T-cell (primary cell): ENCODE measurements around the gene SMG6. TPM values are rescaled to one million over a fixed set of nuclear protein-coding genes. Genes with fewer than 3 reads are reported as not detected.
A peak's percentile ranks its signal among the peaks of the same experiment; 100 is the strongest.

Experiments used
- ATAC-seq, 4 experiments: fragments of 200-7000 bp in 3 of 4; fragments of 150-1000 bp in 1 of 4; cut with Tn5 transposase; replicated peaks in 1 of 4; 1 replicate in 3 of 4; 2 replicates in 1 of 4; pipeline ENCODE4 v1.10.0; 2021; ENCODE audit warnings: moderate library complexity in 3 of 4, mild to moderate bottlenecking in 2 of 4, moderate number of reproducible peaks in 1 of 4
- CTCF ChIA-PET, 2 donors: fragments of 300-600 bp; sonication (Branson Sonifier 250); formaldehyde crosslinking; loops; one replicate each; lab custom pipeline; 2022; ENCODE audit warnings: antibody characterized with exemption in 2 of 2; lab: Charles Lee
- POLR2A ChIA-PET, 2 donors: fragments of 300-600 bp; sonication (Branson Sonifier 250); formaldehyde crosslinking; loops; one replicate each; lab custom pipeline; 2022; ENCODE audit warnings: antibody characterized with exemption in 2 of 2; lab: Charles Lee
- DNase-seq, 35 experiments: peaks; one replicate each; pipeline versions ENCODE4 v3.0.0 to v3.0.0-alpha.2; 2013 to 2023
- H3K27ac ChIP-seq: one replicate; pipeline ENCODE4 v1.5.1; 2013; ENCODE audit warnings: low read length
- H3K27me3 ChIP-seq, 2 experiments: replicated peaks in 1 of 2; 1 replicate in 1 of 2; 2 replicates in 1 of 2; pipeline versions ENCODE4 v1.6.1 to v1.7.0; 2013; ENCODE audit warnings: low read length in 1 of 2, mixed read lengths in 1 of 2; ENCODE audit not compliant: control insufficient read depth in 2 of 2, insufficient read depth in 2 of 2; ENCODE audit errors: extremely low read depth in 1 of 2
- H3K36me3 ChIP-seq, 2 donors: 1 replicate in 1 of 2; 2 replicates in 1 of 2; pipeline versions ENCODE4 v1.6.1 to v1.7.0; 2013; ENCODE audit warnings: low read length in 1 of 2; ENCODE audit not compliant: control insufficient read depth in 2 of 2, insufficient read depth in 1 of 2; ENCODE audit errors: extremely low read depth in 1 of 2
- H3K4me1 ChIP-seq, 2 experiments: 1 replicate in 1 of 2; 2 replicates in 1 of 2; pipeline versions ENCODE4 v1.6.1 to v1.7.0; 2013; ENCODE audit warnings: low read length in 2 of 2, mixed read lengths in 1 of 2; ENCODE audit not compliant: insufficient read depth in 2 of 2, control insufficient read depth in 1 of 2; ENCODE audit errors: extremely low read depth in 1 of 2
- H3K4me3 ChIP-seq, 2 donors: 1 replicate in 1 of 2; 2 replicates in 1 of 2; pipeline versions ENCODE4 v1.5.1 to v1.7.0; 2013; ENCODE audit warnings: mild to moderate bottlenecking in 2 of 2, low read length in 1 of 2, moderate library complexity in 1 of 2; ENCODE audit not compliant: control insufficient read depth in 1 of 2; ENCODE audit errors: extremely low read depth in 1 of 2
- H3K9me3 ChIP-seq: 2 replicates; pipeline ENCODE4 v1.7.0; 2013
- H3K27ac Mint-ChIP-seq, 2 donors: one replicate each; pipeline ENCODE4 v1.8.0; 2020 to 2021; ENCODE audit warnings: mild to moderate bottlenecking in 2 of 2, mixed read lengths in 2 of 2
- H3K27me3 Mint-ChIP-seq, 2 donors: one replicate each; pipeline ENCODE4 v1.8.0; 2021 to 2022; ENCODE audit warnings: mixed read lengths in 2 of 2
- H3K36me3 Mint-ChIP-seq: one replicate; pipeline ENCODE4 v1.8.0; 2021; ENCODE audit warnings: mixed read lengths
- H3K4me1 Mint-ChIP-seq, 3 donors: one replicate each; pipeline ENCODE4 v1.8.0; 2020 to 2022; ENCODE audit warnings: mixed read lengths in 3 of 3, mild to moderate bottlenecking in 1 of 3
- H3K4me3 Mint-ChIP-seq, 3 donors: one replicate each; pipeline ENCODE4 v1.8.0; 2020 to 2022; ENCODE audit warnings: mild to moderate bottlenecking in 3 of 3, mixed read lengths in 3 of 3, moderate library complexity in 3 of 3
- H3K9me3 Mint-ChIP-seq, 3 donors: one replicate each; pipeline ENCODE4 v1.8.0; 2020 to 2022; ENCODE audit warnings: mixed read lengths in 3 of 3
- WGBS: methylation state at CpG from one replicate; pipeline ENCODE4 v1.1.5; 2013; ENCODE audit warnings: missing lambda C conversion rate; ENCODE audit not compliant: insufficient coverage; 5-methylcytosine and 5-hydroxymethylcytosine counted together
- total RNA-seq, 35 experiments: library from RNA in 6 of 35; stranded (reverse) in 6 of 35; fragments of 120-200 nt in 1 of 35; gene quantifications; one replicate each; pipeline versions ENCODE4 v1.2.1 to v1.2.4 and lab custom pipeline; 2013 to 2026

SMG6 gene
- total RNA-seq, 5 donors from 2014 or later (not counting 1 experiment from before 2014, with no cell fraction given) = 42.7 to 55.4 (median 45.9) TPM

DNA sequence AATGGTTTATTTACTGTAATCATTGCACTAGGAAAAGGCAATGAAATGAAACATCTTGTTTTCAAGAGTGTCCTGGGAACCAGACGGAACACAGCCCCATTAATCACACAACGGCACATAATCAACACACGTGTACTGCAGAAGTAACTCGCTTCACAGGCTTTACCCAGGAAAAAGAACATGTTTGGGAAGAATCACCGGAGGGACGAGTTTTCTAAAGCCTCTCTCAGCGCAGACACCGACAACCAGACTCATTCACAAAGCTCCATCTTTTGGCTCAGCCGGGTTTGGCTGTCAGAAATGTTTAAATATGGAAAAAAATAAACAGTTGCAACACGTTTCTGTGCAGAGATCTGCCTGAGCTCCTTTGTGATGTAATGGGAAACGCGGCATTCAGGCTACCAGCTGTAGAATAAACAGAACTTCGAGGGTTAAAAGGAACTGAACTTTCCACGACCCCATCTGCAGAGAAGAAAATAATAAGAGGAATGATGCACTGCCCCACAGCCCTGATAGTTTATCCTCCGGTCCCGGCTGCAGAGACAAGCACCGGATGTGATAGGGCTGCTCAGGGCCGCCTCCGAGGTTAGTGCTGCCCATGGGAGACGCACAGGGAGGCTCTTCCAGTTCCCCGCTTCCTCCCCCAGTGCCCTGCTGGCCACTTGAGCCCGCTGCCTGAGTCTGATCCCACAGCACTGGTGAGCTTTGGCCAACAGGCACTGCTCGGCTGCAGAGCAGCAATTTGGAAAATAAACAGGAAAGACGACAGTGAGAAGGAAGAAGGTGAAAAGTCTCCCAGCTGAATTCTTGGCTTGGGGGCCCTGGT lies 128.9 kb downstream of the SMG6 start:
- H3K4me1 Mint-ChIP-seq = peaks cover 2 to 15% (median 5%) of the 10 kb centered on the region in 3 donors
- no peak overlapping the region for H3K27ac Mint-ChIP-seq
- H3K4me3 ChIP-seq = no peak overlapping the region
- H3K4me1 ChIP-seq = no peaks in the 10 kb centered on the region
- H3K27me3 Mint-ChIP-seq = no peaks in the 10 kb centered on the region
- DNase-seq (no peak), ATAC-seq (no peak)
- H3K9me3 Mint-ChIP-seq = no peaks in the 10 kb centered on the region
- ChIA-PET POLR2A (no interaction called here), CTCF (interaction anchor here in 1 of 2 donors (0.6 kb wide), 1 partner anchor 658 kb away, joined by 4 read pairs; the partner anchor contains the start of gene INPP5K)
- no peaks in the 10 kb centered on the region for H3K9me3 ChIP-seq
- H3K27ac ChIP-seq = no peak overlapping the region
- no peak overlapping the region for H3K4me3 Mint-ChIP-seq
- WGBS = 90% methylated on average over 12 of the region's 24 CpGs
- H3K36me3 Mint-ChIP-seq = peaks cover 50% of the 10 kb centered on the region
- peaks cover 5 to 70% of the 10 kb centered on the region in 2 donors for H3K36me3 ChIP-seq
- no peaks in the 10 kb centered on the region for H3K27me3 ChIP-seq

DNA sequence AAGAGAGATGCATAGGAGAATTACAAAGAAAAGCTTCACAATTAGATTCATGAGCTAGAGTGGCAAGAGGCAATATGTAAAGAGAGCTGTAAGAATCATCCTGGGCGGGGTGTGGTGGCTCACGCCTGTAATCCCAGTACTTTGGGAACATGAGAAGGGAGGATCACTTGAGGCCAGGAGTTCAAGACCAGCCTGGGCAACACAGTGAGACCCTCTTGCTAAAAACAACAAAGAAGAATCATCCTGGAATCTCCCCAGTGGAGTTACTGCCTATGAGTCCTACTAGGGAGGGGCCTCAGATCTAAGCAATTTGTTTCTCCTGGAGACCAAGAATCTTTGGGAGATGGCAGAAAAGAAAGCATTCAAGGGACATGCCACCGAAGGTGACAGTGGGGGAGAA lies 129.6 kb downstream of the SMG6 start:
- Histone ChIP-seq H3K36me3 (peaks cover 11 to 72% of the 10 kb centered on the region in 2 donors), H3K27ac (no peak overlapping the region)
- H3K27ac Mint-ChIP-seq = no peak overlapping the region

DNA sequence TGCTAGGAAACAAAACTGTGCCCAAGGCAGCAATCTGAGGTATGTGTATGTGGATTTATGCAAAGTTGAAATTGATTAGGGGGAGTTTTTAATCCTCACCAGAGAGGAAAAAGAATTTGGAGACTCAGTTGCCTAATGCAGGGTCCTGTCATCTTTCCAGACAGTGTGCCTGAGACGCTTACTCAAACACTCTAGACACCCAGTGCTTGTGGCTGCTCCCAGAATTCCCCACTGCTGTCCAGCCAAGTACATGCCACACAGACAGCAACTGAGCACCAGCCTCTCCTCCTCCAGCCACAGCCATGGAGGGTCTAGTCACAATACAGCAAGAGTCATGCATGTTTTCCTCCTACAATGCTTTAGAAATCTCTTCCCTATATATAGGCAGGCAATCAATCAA lies 130.6 kb downstream of the SMG6 start:
- no peak overlapping the region for H3K27ac ChIP-seq
- H3K27ac Mint-ChIP-seq = peak overlapping the region in 1 of 2 donors; percentile 17
- H3K36me3 Mint-ChIP-seq = peaks cover 51% of the 10 kb centered on the region
- no peak overlapping the region for H3K4me3 Mint-ChIP-seq
- POLR2A ChIA-PET = interaction anchor here (0.5 to 0.6 kb wide), 4 partner anchors 31 to 91 kb away, joined by 4 to 13 read pairs (median 5); no protein-coding TSS in a partner anchor
- no peaks in the 10 kb centered on the region for H3K9me3 Mint-ChIP-seq
- no peak overlapping the region for H3K4me3 ChIP-seq
- WGBS = 92% methylated on average over 1 of the region's 1 CpG
- H3K27me3 ChIP-seq = no peaks in the 10 kb centered on the region
- no peak for DNase-seq
- no peaks in the 10 kb centered on the region for H3K27me3 Mint-ChIP-seq
- H3K36me3 ChIP-seq = peaks cover 13 to 76% of the 10 kb centered on the region in 2 donors
- peaks cover 2 to 9% (median 5%) of the 10 kb centered on the region in 3 donors for H3K4me1 Mint-ChIP-seq
- H3K4me1 ChIP-seq = no peaks in the 10 kb centered on the region
- CTCF ChIA-PET = interaction anchor here in 1 of 2 donors (0.6 kb wide), 2 partner anchors 109 to 641 kb away, joined by 4 read pairs; no protein-coding TSS in a partner anchor
- no peaks in the 10 kb centered on the region for H3K9me3 ChIP-seq
- no peak for ATAC-seq

More for the DNA sequence above, 129.6 kb downstream of the SMG6 start:
- Mint-ChIP-seq H3K4me1 (peaks cover 2 to 10% (median 5%) of the 10 kb centered on the region in 3 donors), H3K9me3 (no peaks in the 10 kb centered on the region), H3K4me3 (no peak overlapping the region), H3K36me3 (peaks cover 52% of the 10 kb centered on the region), H3K27me3 (no peaks in the 10 kb centered on the region)
- WGBS = 100% methylated on average over 1 of the region's 3 CpGs
- ChIA-PET CTCF (interaction anchor here in 1 of 2 donors (0.6 kb wide), 1 partner anchor 657 kb away, joined by 4 read pairs; the partner anchor contains the start of gene INPP5K), POLR2A (no interaction called here)
- Histone ChIP-seq H3K27me3 (no peaks in the 10 kb centered on the region), H3K4me3 (no peak overlapping the region), H3K9me3 (no peaks in the 10 kb centered on the region), H3K4me1 (no peaks in the 10 kb centered on the region)
- DNase-seq = no peak
- ATAC-seq = no peak

DNA sequence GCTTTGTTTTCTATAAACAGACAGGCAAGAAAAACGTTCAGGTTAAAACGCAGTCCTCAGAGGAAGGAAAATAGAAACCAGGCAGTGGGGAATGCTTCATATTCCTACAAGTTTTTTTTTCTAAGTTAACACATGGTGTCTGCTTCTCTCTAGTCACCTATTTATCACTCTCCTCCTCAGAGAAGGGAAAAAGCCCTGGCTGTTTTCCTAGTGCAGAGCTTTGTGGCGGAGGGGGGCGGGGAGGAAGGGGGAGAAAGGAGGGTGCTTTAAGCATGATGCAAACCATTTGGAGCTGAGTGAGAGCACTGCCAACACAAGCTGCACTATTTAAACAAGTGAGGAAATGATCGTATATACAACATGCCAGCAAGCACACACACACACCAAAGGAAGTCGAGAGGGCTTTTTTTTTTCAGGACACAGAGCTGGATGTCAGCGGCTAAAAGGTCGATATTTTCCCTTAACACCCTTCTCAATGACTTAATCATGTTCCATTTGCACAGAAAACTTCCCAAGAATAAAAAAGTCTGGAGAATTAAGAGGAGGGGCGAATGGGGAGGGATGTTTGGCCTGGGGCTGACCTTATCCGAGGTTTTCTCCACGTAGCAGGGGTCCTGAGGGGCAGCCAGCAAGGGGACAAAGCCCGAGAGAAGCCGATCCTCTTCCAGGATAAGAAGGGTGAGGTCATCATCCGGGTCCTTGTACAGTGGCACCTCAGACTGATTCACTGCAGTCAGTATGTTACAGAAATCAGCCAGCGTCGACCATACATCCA lies 131.3 kb downstream of the SMG6 start:
- peaks cover 47% of the 10 kb centered on the region for H3K36me3 Mint-ChIP-seq
- H3K36me3 ChIP-seq = peaks cover 9 to 75% of the 10 kb centered on the region in 2 donors
- no peak overlapping the region for H3K4me3 Mint-ChIP-seq
- no peaks in the 10 kb centered on the region for H3K4me1 ChIP-seq
- ChIA-PET POLR2A (interaction anchor here in 1 of 2 donors (0.6 kb wide), 1 partner anchor 32 kb away, joined by 4 read pairs; no protein-coding TSS in a partner anchor), CTCF (interaction anchor here in 1 of 2 donors (0.7 kb wide), 1 partner anchor 113 kb away, joined by 3 read pairs; no protein-coding TSS in a partner anchor)
- WGBS = 96% methylated on average over 5 of the region's 16 CpGs
- no peak overlapping the region for H3K27ac ChIP-seq
- H3K9me3 ChIP-seq = no peaks in the 10 kb centered on the region
- ATAC-seq (no peak), DNase-seq (no peak)
- H3K27me3 Mint-ChIP-seq = no peaks in the 10 kb centered on the region
- H3K4me1 Mint-ChIP-seq = peaks cover 1 to 5% (median 2%) of the 10 kb centered on the region in 3 donors
- no peaks in the 10 kb centered on the region for H3K9me3 Mint-ChIP-seq
- H3K27ac Mint-ChIP-seq = no peak overlapping the region
- no peak overlapping the region for H3K4me3 ChIP-seq
- H3K27me3 ChIP-seq = no peaks in the 10 kb centered on the region

DNA sequence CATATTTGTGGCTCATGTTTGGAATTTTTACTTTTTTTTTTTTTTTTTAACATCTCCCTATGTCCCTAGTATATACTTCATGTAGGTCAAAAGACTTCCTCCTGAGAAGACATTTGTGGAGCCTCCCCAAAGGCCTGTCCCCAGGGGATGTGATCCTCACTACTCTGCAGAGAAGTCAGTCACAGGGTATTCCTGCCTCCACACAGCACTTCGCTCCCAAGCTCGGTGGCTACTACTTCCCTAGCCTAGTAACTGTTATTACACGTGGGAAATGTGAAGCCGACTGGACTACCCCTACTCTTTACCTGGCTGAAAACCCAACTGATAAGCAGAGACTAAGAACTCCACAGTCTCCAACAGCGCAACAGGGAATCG lies 131.9 kb downstream of the SMG6 start:
- peaks cover 46% of the 10 kb centered on the region for H3K36me3 Mint-ChIP-seq
- H3K27ac ChIP-seq = no peak overlapping the region

DNA sequence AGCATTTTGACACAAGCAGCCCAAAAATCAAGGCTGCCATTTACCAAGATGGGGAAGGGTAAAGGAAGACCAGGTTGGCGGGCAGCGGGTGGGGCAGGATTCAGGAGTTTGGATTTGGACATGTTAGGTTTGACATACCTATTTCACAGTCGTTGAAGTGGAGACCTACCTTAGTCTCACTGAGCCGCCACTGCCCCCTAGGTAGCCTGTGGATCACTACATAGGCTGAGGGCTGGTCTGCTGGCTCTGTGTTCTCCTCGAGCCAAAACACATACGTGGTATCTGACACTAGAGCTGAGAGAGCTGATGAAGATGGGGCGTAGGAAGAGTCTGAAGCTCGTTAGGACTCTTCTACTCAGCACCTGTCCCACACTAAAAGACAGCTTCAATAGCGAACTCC lies 133.6 kb downstream of the SMG6 start:
- H3K9me3 Mint-ChIP-seq = no peaks in the 10 kb centered on the region
- 74% methylated on average over 4 of the region's 9 CpGs for WGBS
- H3K4me1 ChIP-seq = no peaks in the 10 kb centered on the region
- DNase-seq (peak in 7 of 35 experiments; percentile 3 to 19 (median 8)), ATAC-seq (peak in 1 of 4 experiments; percentile 32)
- H3K36me3 ChIP-seq = peaks cover 13 to 73% of the 10 kb centered on the region in 2 donors
- H3K27ac ChIP-seq = no peak overlapping the region
- no peak overlapping the region for H3K4me3 Mint-ChIP-seq
- H3K4me3 ChIP-seq = no peak overlapping the region
- no peak overlapping the region for H3K27ac Mint-ChIP-seq
- H3K36me3 Mint-ChIP-seq = peaks cover 42% of the 10 kb centered on the region
- no peaks in the 10 kb centered on the region for H3K4me1 Mint-ChIP-seq
- no peaks in the 10 kb centered on the region for H3K27me3 Mint-ChIP-seq
- ChIA-PET POLR2A (no interaction called here), CTCF (interaction anchor here in 1 of 2 donors (0.5 kb wide), 1 partner anchor 55 kb away, joined by 3 read pairs; no protein-coding TSS in a partner anchor)
- H3K27me3 ChIP-seq = no peaks in the 10 kb centered on the region
- no peaks in the 10 kb centered on the region for H3K9me3 ChIP-seq

More for the DNA sequence above, 131.9 kb downstream of the SMG6 start:
- Histone ChIP-seq H3K4me1 (no peaks in the 10 kb centered on the region), H3K9me3 (no peaks in the 10 kb centered on the region), H3K4me3 (no peak overlapping the region), H3K27me3 (no peaks in the 10 kb centered on the region), H3K36me3 (peaks cover 9 to 71% of the 10 kb centered on the region in 2 donors)
- POLR2A ChIA-PET = no interaction called here
- CTCF ChIA-PET = no interaction called here
- 95% methylated on average over 5 of the region's 6 CpGs for WGBS
- Mint-ChIP-seq H3K9me3 (no peaks in the 10 kb centered on the region), H3K27me3 (no peaks in the 10 kb centered on the region), H3K27ac (no peak overlapping the region), H3K4me1 (peaks cover 0 to 5% (median 2%) of the 10 kb centered on the region in 3 donors), H3K4me3 (no peak overlapping the region)
- DNase-seq (no peak), ATAC-seq (no peak)
